WTC11 (cell line): ENCODE results near the gene NONO.
"Not testable (repeated sequence)": the region's sequence is repeated elsewhere in the genome, so short reads cannot be mapped to it uniquely, and the experiment has no call there.

Source experiments
- CREB1 ChIP-seq: sonication (generic); formaldehyde crosslinking; IDR thresholded peaks from 2 replicates; pipeline ENCODE4 v1.8.0; 2023; ENCODE audit warnings: mild to moderate bottlenecking, missing genetic modification reagents
- MXD4 ChIP-seq: fragments of 250-450 bp; sonication (Bioruptor Pico); IDR thresholded peaks from 2 replicates; pipeline ENCODE4 v1.8.0; 2021; ENCODE audit warnings: mild to moderate bottlenecking, moderate library complexity, borderline replicate concordance
- NFE2L1 ChIP-seq: sonication (generic); formaldehyde crosslinking; IDR thresholded peaks from 2 replicates; pipeline ENCODE4 v1.8.1; 2023; ENCODE audit warnings: missing genetic modification reagents
- ZNF219 ChIP-seq: sonication (generic); formaldehyde crosslinking; IDR thresholded peaks from 2 replicates; pipeline ENCODE4 v1.8.0; 2023; ENCODE audit warnings: missing genetic modification reagents, mild to moderate bottlenecking, borderline replicate concordance
- TF ChIP-seq, protein P1 (sequence below): sonication (generic); formaldehyde crosslinking; IDR thresholded peaks from 2 replicates; pipeline ENCODE4 v1.8.0; 2022; ENCODE audit warnings: mild to moderate bottlenecking, missing genetic modification reagents
- TF ChIP-seq, protein P2 (sequence below): sonication (generic); formaldehyde crosslinking; IDR thresholded peaks from 2 replicates; pipeline ENCODE4 v1.8.1; 2022; ENCODE audit warnings: missing genetic modification reagents, borderline replicate concordance
- TF ChIP-seq, protein P3 (sequence below): fragments of 200-600 bp; IDR thresholded peaks from 2 replicates; pipeline ENCODE4 v1.8.0; 2022; ENCODE audit warnings: antibody characterized with exemption

DNA sequence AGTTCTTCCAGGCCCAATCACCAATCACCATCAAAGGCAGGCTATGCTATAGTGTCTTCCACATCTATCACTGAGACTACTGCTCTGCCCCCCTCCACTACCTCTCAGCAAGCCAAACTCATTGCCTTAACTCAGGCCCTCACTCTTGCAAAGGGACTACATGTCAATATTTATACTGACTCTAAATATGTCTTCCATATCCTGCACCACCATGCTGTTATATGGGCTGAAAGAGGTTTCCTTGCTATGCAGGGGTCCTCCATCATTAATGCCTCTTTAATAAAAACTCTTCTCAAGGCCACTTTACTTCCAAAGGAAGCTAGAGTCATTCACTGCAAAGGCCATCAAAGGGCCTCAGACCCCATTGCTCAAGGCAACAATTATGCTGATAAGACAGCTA lies 14.8 kb upstream of the NONO start:
- TF ChIP-seq, protein P1, sequence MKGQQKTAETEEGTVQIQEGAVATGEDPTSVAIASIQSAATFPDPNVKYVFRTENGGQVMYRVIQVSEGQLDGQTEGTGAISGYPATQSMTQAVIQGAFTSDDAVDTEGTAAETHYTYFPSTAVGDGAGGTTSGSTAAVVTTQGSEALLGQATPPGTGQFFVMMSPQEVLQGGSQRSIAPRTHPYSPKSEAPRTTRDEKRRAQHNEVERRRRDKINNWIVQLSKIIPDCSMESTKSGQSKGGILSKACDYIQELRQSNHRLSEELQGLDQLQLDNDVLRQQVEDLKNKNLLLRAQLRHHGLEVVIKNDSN (CRISPR knock-in tag): not testable (repeated sequence)
- TF ChIP-seq, protein P2, sequence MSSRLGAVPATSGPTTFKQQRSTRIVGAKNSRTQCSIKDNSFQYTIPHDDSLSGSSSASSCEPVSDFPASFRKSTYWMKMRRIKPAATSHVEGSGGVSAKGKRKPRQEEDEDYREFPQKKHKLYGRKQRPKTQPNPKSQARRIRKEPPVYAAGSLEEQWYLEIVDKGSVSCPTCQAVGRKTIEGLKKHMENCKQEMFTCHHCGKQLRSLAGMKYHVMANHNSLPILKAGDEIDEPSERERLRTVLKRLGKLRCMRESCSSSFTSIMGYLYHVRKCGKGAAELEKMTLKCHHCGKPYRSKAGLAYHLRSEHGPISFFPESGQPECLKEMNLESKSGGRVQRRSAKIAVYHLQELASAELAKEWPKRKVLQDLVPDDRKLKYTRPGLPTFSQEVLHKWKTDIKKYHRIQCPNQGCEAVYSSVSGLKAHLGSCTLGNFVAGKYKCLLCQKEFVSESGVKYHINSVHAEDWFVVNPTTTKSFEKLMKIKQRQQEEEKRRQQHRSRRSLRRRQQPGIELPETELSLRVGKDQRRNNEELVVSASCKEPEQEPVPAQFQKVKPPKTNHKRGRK (CRISPR knock-in tag): not testable (repeated sequence)
- TF ChIP-seq ZNF219 (CRISPR knock-in tag); MXD4 (CRISPR knock-in tag); CREB1; NFE2L1 (CRISPR knock-in tag): not testable (repeated sequence)
- TF ChIP-seq, protein P3, sequence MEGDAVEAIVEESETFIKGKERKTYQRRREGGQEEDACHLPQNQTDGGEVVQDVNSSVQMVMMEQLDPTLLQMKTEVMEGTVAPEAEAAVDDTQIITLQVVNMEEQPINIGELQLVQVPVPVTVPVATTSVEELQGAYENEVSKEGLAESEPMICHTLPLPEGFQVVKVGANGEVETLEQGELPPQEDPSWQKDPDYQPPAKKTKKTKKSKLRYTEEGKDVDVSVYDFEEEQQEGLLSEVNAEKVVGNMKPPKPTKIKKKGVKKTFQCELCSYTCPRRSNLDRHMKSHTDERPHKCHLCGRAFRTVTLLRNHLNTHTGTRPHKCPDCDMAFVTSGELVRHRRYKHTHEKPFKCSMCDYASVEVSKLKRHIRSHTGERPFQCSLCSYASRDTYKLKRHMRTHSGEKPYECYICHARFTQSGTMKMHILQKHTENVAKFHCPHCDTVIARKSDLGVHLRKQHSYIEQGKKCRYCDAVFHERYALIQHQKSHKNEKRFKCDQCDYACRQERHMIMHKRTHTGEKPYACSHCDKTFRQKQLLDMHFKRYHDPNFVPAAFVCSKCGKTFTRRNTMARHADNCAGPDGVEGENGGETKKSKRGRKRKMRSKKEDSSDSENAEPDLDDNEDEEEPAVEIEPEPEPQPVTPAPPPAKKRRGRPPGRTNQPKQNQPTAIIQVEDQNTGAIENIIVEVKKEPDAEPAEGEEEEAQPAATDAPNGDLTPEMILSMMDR: not testable (repeated sequence)
